ENCODE measurements around the gene ITPR1.

DNA sequence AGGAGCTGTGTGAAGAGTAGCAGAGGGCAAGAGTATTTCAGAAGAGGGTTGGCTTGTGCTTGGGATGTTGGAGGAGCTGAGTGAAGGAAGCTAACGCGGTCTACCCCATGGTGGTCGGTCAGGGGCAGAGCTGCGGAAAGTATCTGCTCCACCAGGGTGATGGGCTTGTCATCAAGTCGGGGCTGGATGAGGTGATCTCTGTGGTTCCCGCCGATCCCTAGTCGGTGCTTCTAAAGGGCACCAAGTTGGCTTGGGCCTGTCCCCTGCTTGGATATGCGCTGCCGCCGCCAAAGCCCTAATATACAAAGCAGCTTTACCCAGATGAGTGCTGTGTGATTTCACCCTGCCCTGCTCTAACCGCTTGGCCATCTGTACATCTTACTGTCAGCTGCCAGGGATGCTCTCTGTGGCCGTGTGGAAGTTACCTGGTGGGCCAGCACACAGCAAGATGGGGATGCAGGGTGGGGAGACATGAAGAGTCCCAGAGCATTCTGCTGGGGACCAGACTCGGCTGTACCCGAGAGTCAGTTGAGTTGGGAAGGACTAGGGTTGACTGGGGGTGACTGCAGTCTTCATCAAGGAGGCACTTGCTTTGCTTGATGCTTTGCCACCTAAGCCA is 260.0 kb downstream of the ITPR1 start:
- TF ChIP-seq, protein P1, sequence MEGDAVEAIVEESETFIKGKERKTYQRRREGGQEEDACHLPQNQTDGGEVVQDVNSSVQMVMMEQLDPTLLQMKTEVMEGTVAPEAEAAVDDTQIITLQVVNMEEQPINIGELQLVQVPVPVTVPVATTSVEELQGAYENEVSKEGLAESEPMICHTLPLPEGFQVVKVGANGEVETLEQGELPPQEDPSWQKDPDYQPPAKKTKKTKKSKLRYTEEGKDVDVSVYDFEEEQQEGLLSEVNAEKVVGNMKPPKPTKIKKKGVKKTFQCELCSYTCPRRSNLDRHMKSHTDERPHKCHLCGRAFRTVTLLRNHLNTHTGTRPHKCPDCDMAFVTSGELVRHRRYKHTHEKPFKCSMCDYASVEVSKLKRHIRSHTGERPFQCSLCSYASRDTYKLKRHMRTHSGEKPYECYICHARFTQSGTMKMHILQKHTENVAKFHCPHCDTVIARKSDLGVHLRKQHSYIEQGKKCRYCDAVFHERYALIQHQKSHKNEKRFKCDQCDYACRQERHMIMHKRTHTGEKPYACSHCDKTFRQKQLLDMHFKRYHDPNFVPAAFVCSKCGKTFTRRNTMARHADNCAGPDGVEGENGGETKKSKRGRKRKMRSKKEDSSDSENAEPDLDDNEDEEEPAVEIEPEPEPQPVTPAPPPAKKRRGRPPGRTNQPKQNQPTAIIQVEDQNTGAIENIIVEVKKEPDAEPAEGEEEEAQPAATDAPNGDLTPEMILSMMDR (IDR thresholded peaks at IDR 0.05; ENCODE audit: insufficient read depth, low read depth, low read length), result no peak
- TF ChIP-seq EZH2 (IDR thresholded peaks at IDR 0.05; ENCODE audit: insufficient read depth, low read length), result no peak
